Posterior cingulate gyrus (tissue), 11 donors: ENCODE data around the gene FGFR3.
A peak's percentile ranks its signal among the peaks of the same experiment; 100 is the strongest.

ENCODE experiments used
- DNase-seq, 10 donors: peaks; one replicate each; pipeline versions ENCODE4 v3.0.0 to v3.0.0-alpha.2; 2020 to 2021; ENCODE audit warnings: mixed read lengths in 3 of 10
- intact Hi-C: fragments of 100-400 bp; cut with DNase I; formaldehyde crosslinking; loops from one replicate; pipeline ENCODE4 v1.15.1; 2023

FGFR3 gene

DNA sequence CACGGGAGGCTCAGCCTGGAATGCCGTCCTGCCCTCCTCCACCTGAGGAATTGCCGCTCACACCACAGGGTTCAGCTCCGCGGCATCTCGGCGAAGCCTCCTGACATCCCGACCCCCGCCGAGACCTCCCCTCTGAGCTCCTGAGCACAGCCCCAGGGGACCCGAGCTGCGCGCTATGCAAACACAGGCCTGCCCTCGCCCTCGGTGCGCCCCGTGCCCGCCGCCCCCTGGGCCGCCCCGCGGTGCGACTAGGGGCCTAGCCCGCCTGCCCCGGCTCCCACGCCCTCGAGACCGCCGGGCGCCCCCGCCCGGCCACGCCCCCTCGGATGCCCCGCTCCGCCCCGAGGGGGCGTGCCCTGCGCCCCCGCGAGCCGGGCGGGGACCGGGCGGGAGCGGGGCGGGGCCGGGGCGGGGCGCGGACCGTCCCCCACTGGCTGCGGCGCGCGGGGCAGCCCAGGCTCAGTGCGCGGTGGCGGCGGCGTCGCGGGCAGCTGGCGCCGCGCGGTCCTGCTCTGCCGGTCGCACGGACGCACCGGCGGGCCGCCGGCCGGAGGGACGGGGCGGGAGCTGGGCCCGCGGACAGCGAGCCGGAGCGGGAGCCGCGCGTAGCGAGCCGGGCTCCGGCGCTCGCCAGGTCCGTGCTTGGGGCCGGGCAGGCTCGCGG is at the start of gene FGFR3:
Gene FGFR3 (plus strand): TSS at position 462 of the 664 bp plus-strand sequence. CDS start 642 bp downstream, outside the sequence.
- DNase-seq, result peak in 1 of 10 donors; percentile 50

DNA sequence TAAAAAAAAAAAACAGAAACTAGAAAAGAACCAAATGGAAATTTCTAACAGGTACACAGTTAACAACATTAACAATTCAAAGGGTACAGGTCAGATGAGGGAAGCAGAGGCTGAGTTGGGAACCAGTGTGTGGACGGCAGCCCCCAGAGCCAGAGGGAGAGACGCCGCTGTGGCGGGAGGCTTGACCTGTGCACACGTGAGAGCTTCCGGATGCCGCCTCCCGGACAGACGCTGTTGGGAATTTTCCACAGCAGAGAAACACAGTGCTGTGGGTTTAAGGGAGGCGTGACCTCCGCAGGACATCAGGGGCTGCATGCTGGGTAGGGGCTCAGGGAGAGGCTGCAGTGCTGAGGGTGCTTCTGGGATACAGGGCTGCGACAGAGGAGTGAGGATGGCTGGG is 49.5 kb upstream of the FGFR3 start:
- no peak for DNase-seq
- intact Hi-C loops, result no loop called here

More for the DNA sequence above, at the start of gene FGFR3:
- intact Hi-C loops, result no loop called here

DNA sequence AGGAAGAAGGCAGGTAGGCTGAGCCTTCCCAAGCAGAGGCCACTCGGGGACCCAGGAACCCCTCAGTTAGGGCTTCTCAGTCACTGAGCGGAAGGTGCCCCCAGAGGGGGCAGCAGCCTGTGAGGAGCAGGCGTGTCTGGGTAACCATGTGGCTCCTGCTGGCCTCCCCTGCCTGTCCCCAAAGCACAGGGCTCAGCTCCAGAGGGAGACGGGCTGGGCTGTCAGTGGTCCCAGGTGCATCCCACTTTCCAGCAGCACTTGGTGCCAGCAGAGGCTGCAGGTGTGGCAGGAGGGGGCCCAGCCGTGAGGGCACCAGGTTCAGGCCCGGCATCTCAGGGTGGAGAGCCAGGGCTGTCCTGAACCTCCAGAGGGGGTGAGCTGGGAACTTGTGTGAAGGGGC is 49.1 kb upstream of the FGFR3 start:
- intact Hi-C loops, result no loop called here
- no peak for DNase-seq

DNA sequence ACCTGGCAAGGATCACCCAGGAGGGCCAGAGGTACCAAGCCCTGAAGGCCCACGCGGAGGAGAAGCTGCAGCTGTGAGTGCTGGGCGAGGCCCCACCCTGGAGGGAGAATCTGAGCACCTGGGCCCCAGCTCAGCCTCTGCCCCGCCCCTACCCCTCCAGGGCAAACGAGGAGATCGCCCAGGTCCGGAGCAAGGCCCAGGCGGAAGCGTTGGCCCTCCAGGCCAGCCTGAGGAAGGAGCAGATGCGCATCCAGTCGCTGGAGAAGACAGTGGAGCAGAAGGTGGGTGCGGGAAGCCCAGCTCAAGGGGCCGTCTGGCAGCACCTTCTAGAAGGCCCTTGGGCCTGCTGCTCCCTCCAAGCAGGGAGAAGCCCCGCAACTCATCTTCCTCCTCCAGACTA is 48.5 kb upstream of the FGFR3 start:
- DNase-seq, result no peak
- intact Hi-C loops, result no loop called here

DNA sequence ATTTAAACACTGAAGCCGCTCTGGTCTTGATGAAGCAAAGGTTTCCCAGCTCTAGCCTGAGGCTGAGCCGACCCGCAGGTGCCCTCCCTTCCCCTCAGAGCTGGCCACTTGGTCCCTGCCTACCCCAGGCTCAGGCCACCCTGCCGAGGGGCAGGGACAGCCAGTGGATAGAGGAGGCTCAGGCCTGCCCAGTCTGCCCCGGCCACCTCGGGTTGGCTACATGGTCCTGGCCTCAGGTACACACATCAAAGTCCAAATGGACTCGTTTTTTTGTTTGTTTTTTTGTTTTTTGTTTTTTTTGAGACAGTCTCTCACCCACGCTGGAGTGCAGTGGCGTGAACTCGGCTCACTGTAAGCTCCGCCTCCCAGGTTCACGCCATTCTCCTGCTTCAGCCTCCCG is 47.9 kb upstream of the FGFR3 start:
- DNase-seq, result no peak
- intact Hi-C loops, result no loop called here

DNA sequence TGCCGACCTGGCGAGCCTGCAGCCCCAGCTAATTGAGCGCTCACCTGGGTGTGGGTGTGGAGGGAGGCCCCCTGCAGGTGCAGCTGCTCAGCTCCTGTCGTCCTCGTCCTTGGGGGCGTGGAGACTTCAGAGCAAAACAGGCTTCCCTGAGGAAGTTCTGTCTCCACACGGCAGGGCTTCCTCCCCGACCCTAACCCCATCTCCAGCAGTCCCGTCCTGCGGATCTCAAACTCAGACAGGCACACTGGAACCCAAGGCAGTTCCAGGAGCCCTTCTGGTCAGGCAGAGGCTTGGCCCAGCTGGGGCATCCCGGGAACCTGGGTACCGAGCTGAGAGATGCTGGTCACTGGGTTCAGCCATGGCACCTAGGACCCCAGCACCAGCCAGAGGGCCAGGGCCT is 47.4 kb upstream of the FGFR3 start:
- DNase-seq, result no peak
- intact Hi-C loops, result loop anchor here (2.0 kb wide), 1 partner anchor 153 kb away; no protein-coding TSS in a partner anchor

DNA sequence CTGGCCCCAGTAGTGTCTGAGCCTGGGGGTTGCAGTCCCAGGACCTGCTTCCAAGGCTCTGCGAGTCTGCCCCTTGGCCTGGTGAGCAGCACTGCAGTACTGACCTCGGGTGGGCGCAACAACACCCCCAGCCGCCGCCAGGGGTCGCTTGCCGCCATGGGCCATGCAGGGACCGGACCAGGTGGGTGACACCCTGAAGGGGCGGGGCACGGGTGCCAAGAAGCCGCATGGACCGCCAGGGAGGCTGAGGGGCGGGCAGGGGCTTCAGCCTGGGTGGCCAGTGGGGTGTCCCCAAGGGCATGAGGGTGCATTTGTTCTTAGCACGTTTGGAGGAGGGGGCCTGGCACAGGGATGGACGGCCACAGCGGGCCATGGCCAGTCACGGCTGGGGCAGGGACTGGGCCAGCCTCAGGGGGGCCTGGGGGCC is 46.8 kb upstream of the FGFR3 start:
- intact Hi-C loops, result loop anchor here (2.0 kb wide), 1 partner anchor 153 kb away; no protein-coding TSS in a partner anchor
- DNase-seq, result peak in 9 of 10 donors; percentile 43 to 95 (median 71)

DNA sequence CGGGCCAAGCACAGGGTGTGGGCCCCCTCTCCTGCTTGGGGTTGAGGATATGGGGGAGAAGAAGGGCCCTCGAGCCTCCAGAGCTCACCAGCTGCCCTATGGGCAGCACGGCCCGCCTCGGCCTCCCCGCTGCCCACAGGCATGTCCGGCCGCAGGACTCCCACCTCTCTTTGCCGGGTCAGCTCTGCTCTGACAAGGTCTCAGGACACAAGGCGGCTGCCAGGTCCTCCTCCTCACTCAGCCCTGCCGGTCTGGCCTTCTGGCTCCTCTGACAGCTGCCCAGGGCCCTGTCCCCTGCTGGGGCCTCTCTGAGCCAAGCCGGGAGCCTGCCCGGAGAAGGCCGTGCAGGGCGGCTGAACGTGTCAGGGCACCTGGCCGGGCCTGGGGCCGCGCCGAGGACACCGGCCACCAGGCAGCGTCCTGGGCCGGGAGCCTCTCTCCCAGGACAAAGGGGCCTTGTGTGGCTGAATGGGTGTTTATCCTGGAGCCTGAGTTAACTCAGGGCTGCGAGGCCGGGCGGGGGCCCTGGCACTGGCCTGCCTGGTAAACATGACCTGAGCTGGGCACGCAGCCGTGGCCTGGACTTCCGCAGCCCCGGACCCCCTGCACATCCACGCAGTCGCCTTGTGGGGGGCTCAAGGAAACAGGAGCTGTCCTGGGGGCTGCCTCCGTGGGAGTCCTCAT is 46.0 kb upstream of the FGFR3 start:
- intact Hi-C loops, result loop anchor here (2.0 kb wide), 1 partner anchor 152 kb away; no protein-coding TSS in a partner anchor
- peak in 5 of 10 donors; percentile 34 to 90 (median 63) for DNase-seq

DNA sequence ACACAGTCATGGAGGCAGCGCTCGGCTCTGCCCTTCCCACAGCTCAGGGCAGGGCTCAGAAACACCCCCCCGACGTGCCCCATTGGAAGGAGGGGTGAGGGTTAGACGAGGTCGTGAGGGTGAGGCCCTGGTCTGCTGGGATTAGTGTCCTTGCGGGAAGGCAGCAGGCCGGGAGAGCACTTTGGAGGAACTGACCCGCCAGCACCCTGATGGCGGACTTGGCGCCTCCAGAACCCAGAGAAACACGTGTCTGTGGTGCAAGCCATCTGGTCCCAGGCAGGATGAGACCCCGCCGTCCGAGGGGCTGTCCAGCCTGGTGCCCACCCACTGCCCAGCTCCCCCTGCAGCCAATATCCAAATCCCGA is 45.5 kb upstream of the FGFR3 start:
- intact Hi-C loops, result loop anchor here (2.0 kb wide), 1 partner anchor 151 kb away; no protein-coding TSS in a partner anchor
- DNase-seq, result no peak

DNA sequence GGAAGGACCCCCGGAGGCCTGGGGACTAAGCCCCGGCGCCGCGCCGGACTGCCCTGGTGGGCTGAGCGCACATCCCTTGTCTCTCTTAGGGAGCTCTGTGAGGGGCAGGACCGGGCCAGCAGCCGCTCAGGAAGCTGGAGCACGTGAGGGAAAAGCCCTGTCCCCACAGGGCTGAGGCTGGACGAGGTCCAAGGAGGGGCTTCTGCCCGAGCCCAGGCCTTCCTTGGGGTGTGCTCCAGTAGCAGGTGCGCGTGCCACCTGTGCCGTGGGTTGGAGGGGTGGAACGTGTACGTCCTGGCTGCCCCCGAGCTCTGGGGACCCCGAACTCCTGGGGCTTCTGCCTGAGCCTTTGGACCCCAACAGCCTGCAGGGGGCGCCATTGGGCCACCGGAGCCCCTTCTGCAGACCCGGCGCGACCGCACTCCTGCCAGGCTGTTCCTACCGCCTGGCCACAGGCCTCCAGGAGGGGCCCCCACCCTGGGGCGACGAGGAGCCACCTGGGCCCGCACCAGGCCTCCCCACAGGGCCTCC is 44.6 kb upstream of the FGFR3 start:
- intact Hi-C loops, result loop anchor here (1.0 kb wide), 1 partner anchor 62 kb away; no protein-coding TSS in a partner anchor
- DNase-seq, result peak in 7 of 10 donors; percentile 59 to 94 (median 72)

DNA sequence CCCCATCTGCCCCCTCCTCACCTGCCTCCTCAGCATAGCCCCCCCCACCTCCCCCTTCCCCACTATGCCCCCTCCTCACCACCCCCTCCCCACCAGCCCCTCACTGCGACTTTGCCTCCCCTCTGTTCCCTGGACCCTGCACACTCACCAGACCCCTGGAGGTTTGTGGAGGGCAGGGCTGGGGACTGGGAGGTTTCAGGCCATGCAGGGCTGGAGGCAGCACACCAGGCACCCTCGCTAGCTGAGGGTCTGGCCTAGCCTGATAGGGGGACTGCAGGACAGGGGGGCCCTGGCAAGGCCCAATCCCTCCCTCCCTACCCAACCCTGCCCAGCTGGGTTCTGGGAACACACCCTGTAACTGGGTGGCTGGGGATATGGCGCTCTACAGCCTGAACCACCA is 43.7 kb upstream of the FGFR3 start:
- no peak for DNase-seq
- intact Hi-C loops, result no loop called here

DNA sequence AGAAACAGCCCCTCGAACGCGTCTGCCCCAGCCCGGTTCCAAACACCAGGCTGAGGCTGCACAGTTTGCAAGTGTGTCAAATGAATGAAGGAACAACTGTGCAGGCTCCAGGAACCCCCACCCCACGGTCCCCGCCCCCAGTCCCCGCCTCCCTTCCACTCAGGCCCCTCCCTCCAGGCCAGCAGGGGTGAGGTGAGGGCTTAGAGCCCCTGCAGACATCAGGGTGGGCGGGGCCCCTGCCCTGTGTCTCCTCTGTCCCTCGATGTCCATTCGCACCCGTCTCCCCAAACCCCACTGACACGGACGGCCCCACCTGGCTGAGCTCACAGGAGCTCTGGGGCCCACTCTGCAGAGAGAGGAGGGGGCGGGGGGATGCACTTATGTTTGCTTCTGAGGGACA is 43.3 kb upstream of the FGFR3 start:
- intact Hi-C loops, result no loop called here
- DNase-seq, result no peak

DNA sequence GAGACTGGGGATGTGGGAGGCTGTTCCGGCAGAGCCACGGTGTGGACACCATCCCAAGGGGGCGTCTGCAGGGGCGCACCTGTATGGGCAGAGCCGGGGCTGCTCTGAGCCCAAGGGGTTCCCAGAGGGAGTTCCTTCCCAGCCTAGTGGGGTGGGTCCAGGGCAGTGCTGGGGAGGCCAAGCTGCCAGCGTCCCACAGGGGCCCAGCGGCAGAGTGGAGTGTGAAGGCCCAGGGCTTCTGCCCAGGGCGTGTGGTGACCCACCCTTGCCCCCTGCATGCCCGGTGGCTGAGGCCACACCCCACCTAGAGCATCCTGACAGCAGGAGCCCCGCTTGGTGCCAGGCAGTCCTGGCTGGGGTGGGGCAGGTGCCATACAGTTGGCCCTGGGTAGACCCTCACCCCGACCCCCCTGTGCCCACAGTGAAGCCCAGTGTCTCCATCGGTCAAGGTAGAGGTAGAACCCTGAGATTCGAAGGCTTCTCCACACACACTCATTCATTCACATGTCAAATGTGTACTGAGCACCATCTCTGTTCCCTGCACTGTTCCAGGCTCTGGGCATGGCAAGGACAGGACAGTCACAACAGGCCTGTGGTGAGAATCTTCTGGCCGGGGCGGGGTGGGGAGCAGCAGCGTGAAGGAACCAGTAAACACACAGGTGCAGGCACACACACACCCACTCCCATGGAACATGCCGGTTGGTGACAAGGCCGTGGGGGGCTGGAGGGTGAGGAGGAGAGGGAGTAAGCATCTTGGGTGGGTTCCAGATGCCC is 42.5 kb upstream of the FGFR3 start:
- DNase-seq, result no peak
- intact Hi-C loops, result no loop called here

DNA sequence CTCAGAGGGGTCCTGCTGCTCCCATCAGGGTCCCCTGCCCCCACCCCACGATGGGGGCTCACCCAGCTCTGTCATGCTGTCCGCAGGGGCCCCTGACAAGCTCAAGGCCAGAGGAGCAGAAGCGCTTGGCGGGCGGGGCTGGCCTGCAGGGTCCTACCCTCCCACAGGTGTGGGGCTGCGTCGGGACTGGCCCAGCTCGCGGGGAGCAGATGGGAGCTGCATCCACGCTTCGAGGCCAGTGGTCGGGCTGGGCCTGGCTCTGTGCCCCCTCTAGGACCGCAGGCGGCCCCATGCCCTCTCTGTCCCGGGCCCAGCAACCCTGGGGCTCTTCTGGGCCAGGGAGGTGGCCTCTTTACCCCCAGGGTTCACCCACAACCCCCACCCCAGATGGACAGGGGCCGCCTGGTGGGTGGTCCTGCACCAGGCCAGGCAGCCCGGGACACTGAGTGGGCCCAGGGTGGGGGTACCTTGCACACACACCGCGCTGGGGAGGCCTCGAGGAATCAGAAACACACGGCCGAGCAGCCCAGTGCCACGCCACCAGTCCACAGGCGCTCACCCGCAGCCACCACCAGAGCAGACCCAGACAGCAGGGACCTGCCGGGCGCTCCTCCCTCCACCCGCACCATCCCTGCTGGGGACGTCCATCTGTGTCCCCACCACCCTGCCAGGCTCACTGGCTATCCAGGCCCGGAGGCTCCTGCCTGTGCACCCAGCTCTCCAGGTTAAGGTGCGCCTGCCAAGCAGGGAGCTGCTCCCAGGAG is 41.8 kb upstream of the FGFR3 start:
- intact Hi-C loops, result no loop called here

DNA sequence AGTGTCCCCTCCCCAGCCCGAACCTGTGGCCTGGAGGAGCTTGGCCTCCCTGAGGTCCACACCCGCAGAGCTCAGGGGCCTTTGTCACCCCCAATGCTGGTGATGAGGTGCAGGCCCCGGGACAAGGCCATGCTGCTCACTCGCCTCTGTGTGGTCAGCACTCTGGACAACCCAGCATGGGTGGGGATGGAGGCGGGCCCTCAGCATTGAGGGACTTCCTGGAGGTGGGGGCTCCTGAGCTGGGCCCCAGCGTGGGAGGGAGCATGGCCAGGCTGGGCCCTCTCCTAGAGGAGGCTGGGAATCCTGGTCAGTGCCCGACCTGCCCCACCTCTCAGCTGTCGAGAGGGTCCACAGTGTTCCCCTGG is 41.2 kb upstream of the FGFR3 start:
- DNase-seq, result no peak
- intact Hi-C loops, result no loop called here

More for the DNA sequence above, 41.8 kb upstream of the FGFR3 start:
- no peak for DNase-seq

DNA sequence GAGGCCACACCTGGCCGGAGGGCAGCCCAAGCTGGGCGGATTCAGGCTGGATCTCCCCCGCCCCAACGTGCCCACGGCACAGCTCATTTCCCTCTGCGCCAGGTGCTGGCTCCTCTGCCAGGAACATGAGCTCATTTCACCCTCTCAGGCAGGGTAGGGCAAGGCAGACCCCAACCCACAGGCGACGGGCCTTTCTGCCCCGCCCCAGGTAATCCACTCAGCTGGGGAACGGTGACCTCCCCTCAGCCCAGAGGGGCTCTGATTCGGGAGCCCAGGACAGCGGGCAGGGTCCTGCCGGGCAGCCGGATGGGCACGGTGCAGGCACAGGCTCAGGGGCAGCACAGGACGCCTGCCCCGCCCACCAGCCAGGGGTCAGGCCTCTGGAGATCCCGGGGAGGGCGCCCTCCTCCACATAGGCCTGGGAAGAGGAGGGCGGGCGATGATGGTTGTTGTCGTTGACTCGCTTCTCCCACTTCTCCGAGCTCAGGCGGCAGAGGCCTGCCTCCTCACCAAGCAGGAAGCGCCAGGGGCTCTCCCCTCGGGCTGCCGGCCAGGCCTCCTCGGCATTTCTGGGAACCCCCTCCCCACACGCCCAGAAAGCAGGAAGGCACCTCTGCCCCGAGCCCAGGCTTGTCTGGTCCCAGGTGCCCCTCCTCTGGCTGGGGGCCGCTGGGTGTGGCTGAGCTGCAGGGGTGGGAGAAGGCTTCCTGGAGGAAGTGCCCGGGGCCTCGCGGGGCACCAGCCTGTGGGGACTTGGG is 40.6 kb upstream of the FGFR3 start:
- intact Hi-C loops, result no loop called here
- DNase-seq, result no peak

DNA sequence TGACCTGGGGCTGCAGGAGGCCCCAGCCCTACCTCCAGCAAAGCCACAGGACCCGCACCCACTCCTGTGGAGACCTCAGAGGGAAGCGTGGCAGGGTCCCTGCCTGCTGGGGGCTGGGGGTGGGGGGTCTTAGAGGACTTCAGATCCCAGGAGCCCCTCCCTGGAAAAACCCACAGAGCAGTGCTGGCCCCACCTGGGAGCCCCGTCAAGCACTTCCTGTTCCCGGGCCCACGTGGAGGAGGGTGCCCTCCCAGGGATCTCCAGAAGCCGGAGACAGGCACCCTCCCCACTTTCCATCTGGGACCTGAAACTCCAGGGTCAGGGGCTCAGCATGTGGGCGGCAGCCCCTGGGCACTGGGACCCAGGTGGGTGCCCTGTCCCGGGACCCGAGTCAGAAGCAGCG is 39.8 kb upstream of the FGFR3 start:
- intact Hi-C loops, result no loop called here
- DNase-seq, result no peak

DNA sequence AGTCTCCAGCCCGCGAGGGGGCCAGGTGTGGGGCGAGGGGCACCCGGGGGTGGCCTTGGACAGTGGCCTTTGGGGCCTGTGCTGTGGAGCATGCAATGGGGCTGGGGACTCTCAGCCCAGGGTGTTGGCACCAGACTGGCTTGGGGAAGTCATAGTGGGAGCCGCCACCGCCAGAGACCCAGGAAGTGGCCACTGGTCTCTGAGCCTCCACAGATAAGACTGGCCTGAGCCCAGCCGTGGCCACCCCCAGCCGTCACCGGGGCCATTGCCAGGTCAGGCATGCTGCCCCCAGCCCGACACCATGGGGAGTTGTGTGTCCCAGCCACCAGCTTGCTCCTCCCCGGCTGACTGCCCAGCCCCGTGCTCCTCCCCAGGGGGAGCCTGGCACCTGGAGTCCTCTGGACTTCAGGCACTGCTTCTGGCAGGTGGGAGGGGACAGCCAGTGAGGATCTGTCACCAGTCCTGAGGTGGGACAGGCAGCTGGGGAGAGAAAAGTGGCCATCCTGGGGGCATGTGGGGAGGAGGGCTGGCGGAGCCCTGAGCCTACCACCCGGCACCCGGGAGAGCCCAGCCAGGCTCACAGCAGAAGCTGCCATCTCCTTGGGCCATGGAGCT is 39.3 kb upstream of the FGFR3 start:
- intact Hi-C loops, result no loop called here
- no peak for DNase-seq

DNA sequence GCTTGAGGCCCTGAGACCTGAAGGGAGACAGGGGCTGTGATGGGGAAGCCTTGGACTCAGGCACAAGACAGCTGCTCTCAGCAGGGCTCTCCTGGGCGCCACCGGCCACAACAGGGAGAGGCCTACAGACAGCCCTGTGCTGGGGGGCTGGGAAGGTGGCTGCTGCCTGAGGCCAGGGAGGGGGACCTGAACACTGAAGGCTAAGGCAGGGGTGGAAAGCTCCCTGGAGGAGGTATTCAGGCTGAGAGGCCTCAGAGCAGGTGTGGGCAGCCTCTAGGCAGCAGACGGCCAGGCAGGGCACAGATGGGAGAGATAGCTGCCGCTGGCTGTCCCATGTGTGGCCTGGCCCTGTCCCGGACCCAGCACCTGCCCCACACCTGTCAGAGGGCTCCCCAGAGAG is 38.8 kb upstream of the FGFR3 start:
- no peak for DNase-seq
- intact Hi-C loops, result no loop called here
